DOHH2 (cell line): ENCODE measurements around the gene SYCE1.

ENCODE experiments used
- CTCF ChIP-seq: fragments of 200-600 bp; sonication (generic); IDR thresholded peaks from one replicate; pipeline ENCODE4 v1.5.1; 2014; ENCODE audit warnings: antibody characterized with exemption, mild to moderate bottlenecking, low read depth, low read length; ENCODE audit not compliant: poor library complexity, severe bottlenecking
- EZH2phosphoT487 ChIP-seq: fragments of 200-600 bp; sonication (generic); IDR thresholded peaks from 2 replicates; pipeline ENCODE4 v1.6.1; 2017; ENCODE audit warnings: borderline replicate concordance, mild to moderate bottlenecking, antibody characterized with exemption, low read length, moderate library complexity, mixed read lengths

- TF ChIP-seq CTCF (no peak), EZH2phosphoT487 (no peak)
These were observed 31.0 kb downstream of the SYCE1 start for GRCh38 chr10:133534417-133534816.
